ENCODE data around the gene COPB1.
"Not testable (repeated sequence)": the region's sequence is repeated elsewhere in the genome, so short reads cannot be mapped to it uniquely, and the experiment has no call there.

The COPB1 gene, protein sequence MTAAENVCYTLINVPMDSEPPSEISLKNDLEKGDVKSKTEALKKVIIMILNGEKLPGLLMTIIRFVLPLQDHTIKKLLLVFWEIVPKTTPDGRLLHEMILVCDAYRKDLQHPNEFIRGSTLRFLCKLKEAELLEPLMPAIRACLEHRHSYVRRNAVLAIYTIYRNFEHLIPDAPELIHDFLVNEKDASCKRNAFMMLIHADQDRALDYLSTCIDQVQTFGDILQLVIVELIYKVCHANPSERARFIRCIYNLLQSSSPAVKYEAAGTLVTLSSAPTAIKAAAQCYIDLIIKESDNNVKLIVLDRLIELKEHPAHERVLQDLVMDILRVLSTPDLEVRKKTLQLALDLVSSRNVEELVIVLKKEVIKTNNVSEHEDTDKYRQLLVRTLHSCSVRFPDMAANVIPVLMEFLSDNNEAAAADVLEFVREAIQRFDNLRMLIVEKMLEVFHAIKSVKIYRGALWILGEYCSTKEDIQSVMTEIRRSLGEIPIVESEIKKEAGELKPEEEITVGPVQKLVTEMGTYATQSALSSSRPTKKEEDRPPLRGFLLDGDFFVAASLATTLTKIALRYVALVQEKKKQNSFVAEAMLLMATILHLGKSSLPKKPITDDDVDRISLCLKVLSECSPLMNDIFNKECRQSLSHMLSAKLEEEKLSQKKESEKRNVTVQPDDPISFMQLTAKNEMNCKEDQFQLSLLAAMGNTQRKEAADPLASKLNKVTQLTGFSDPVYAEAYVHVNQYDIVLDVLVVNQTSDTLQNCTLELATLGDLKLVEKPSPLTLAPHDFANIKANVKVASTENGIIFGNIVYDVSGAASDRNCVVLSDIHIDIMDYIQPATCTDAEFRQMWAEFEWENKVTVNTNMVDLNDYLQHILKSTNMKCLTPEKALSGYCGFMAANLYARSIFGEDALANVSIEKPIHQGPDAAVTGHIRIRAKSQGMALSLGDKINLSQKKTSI

DNA sequence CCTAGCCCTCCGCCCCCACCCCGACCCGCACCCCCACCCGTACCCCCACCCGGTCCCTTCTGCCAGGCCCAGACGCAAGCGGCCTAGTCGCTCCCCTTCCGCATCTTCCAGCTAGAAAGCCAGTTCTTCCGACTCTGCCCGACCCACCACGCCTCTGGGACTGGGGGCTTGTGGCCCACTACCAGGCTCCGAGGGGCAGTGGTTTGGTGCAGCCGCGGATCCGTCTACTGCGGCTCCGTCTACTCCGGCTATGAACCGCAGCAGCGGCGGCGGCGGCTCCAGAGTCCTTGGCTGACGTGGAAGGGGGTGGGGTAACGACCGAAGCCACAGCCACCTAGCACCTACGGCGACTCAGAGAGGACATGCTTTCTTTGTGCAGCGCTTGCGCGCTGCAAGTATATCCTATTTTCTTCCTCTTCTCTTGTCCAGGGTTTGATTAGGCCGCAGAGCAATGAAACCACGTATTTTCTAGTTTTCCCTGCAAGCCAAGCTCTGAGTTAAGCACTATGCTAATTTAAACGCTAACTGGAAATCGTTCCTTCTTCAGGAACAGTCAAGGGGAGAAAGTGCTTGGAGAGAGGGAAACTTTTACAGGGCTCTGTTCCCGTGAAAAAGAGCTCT lies at the start of gene COPB1:
Gene COPB1, minus strand, starts transcription at position 252 of the 621 bp plus-strand sequence. CDS start 883 bp downstream, outside the sequence.
- peak; percentile 80 to 93 for DNase-seq (ENCODE audit: extremely low read depth in 1 of 2, low read depth in 1 of 2)

DNA sequence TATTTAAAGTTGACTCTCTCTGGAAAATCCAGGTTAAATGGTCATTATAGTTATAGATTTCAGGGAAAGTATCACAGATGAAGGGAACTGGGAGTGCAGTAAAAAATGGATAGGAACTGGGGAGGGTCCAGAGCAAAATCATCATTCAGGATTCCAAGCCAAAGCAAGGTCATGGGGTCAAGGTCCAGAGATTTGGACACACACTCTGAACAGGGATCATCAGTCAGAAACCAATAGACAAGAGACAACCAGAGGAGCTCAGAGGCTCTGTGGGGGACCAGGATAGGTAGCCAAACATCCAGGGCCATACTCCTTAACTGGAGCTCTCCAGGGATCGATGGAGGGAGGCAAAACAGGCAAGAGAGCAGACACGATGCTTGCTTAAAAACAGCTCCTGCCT lies 47.8 kb upstream of the COPB1 start:
- DNase-seq (ENCODE audit: extremely low read depth in 1 of 2, low read depth in 1 of 2): no peak

DNA sequence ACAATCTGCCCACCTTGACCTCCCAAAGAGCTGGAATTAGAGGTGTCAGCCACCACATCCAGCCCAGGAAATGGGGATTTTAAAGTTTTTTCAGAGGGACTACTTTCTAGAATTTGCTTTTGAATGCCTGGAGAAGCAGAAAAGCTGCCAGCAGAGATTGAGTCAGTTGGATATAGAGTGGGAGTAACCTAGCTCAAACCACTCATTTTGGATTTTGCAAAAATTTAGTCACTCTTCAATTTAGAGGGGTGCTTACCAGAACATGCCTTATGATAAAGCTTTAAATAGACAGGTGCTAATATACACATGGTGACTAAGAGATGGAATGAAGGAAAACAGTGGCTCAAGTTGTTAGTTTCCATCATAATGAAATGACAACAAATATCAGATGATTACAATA lies 47.1 kb upstream of the COPB1 start:
- no peak for DNase-seq (ENCODE audit: extremely low read depth in 1 of 2, low read depth in 1 of 2)

DNA sequence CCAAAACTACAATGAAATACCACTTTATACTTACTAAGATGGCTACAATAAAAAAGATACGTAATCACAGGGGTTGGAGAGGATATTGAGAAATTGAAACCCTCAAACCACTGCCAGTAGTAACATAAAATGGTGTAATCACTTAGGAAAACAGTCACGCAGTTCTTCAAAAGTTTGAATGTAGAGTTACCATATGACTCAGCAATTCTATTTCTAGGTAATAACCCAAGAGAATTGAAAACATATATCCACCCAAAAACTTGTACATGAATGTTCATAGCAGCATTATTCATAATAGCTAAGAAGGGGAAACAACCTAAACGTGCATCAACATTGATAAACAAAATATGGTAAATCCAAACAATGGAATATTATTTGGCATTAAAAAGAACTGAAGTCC lies 45.0 kb upstream of the COPB1 start:
- DNase-seq (ENCODE audit: extremely low read depth in 1 of 2, low read depth in 1 of 2): no peak

DNA sequence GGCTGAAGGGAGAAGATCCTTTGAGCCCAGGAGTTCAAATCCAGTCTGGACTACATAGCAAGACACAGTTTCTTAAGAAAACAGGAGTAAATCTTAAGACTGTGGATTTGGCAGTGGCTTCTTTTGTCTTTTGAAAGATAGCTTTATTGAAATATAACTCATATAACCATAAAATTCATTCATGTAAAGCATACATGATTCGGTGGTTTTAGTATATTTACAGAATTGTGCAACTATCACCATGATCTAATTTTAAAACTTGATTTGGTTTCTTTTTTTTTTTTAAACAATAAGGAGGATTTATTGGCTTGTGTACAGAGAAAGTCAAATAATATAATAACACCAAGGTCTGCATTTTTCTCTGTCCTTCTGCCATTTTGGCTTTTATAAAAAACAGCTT lies 43.6 kb upstream of the COPB1 start:
- DNase-seq (ENCODE audit: extremely low read depth in 1 of 2, low read depth in 1 of 2): no peak

DNA sequence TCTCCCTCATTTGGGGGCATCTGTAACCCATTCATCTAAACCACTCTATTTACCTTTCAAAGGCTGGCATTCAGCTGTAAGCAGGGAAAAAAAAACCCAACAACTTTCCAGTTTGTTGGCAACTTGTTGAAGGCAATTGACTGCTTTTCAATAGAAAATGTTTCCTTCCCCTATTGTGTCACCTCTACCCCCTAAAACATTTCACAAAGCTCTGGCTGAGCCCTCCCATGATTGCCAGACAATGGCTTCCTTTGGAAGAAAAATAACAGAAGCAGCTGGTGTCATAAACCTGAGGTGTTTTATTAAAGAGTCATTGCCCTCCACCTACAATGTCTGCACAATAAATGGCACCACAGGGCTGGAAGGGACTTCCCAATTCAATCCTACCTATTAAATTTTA lies 42.7 kb upstream of the COPB1 start:
- no peak for DNase-seq (ENCODE audit: extremely low read depth in 1 of 2, low read depth in 1 of 2)

DNA sequence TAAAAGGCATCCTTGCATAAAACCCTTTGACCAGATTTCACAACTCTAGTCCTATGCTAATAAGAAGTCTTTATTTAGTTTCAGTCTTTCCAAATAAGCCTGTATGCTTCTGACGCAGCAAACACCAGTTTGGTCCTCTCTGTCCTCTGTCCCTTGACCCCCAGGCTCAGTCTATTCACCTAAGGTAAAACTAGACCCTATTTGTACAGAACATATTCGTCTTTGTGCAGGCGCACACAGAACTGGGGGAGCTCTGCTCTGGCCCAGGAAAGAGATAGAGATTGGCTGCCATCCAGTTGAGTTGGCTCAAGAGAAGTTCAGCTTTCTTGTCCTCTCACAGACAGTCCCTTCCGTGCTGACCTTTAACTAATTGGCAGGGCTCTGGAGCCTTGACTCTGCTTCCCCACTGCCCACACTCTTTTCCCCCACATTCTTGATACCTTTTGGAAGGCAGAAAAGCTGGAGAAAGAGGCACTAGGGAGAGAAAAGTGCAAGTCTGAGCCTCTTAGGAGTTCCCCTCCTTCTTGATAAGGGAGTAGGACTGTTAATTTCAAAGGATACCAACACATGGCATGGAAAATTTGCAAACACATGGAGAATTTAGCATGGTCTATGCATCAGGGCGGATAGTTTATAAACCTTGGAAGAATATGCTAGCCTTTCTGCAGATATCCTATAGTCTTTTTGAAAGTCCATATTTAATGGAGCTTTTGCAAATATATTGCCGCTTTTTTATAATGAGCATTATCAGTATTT lies 41.8 kb upstream of the COPB1 start:
- no peak for DNase-seq (ENCODE audit: extremely low read depth in 1 of 2, low read depth in 1 of 2)

DNA sequence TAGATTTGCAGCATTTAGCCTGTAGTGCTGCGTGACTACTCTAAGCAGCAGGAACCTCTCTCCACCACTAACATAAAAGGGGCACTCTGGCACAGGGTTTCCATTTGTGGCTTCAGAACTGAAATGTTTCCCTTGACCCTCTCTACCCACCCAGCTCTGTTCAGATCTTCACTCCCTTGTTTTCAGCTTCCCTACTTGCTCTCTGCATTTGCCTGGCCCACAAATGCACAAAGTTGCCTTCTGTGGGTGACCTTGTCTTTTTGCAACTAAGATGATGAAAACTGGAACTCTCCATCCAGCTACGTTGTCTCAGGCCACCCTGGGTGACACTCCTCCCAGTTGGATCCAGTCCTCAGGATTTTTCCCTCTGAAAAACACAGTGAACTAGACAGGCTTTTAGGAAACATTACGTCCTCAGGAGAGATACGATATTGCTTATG lies 40.4 kb upstream of the COPB1 start:
- no peak for DNase-seq (ENCODE audit: extremely low read depth in 1 of 2, low read depth in 1 of 2)

DNA sequence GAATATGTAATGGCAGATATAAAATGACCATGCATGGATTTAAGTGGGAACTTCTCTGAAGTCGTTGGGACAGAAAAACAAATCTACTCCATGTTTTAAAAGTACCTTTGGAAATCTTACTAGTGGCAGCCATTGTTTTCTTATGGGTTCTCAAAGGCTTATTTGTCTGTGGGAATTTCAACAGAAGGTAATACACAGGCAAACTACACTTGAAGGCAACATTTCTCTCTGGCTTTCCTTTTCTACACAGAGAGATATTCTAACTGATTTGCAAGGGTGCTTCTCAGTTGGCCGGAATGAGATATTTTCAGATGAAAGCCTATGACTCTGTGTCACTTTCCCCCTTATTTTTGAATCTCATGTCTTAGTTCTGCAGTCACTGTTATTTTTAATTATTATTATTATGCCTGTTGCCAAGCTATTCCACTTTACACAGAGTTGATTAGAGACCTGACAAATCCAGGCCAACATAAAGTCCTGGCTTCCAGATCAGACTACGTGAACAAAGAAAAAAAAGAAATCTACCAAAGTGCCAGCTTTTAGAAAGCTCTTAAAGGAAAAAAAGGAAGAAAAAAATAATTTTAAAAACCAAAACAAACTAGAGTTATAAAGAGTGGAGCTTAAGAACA lies 39.4 kb upstream of the COPB1 start:
- no peak for DNase-seq (ENCODE audit: extremely low read depth in 1 of 2, low read depth in 1 of 2)

DNA sequence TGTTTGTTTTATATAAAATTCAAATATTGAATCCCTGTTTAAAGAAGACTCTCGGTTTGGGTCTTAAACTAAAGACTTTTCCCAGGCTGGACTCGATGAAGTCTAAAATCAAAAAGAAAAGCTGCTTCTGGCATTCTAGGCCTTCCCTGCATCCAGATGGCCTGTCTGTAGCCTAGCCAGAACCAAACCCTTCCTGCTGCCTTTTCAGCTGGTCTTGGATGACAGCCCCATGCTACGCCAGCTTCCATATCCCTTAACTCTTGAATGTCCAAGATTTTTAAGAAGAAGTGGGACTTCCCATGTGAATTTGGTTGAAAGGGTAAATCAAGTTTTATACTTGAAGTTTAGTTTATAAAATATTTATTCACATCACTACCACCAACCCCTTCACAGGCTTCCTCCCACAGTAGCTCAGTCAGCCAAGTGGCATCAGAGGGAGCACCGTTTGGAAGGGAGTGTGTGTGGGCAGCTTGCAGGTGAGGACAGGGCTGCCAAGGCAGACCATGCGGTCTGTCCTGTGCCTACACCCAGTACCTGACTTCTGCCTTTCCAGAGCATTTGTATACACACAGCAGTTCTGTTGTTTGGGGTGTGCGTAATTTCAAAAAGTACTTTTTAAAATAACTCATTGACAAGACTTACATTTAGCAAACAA lies 38.8 kb upstream of the COPB1 start:
- no peak for DNase-seq (ENCODE audit: extremely low read depth in 1 of 2, low read depth in 1 of 2)

DNA sequence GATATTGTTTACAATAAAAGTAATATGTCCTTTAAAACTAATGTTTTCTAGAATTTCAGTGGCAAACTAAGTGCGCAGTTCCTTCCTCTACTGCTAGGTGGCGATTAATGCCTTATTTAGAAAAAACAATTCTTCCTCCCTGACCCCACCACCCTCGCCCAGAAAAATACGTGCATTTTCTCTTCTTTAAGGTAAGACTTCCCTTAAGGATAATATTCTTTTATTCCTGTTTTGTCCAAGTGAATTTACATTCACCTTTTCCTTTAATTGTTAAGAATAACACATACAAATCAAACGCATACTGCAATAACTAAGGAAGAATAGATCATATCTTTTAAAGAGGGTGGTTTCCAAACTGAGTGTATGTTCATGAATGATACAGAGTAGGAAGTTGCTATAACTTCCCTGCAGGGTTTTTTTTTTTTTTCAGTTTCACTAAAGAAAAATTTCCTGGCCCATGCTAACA lies 37.6 kb upstream of the COPB1 start:
- no peak for DNase-seq (ENCODE audit: extremely low read depth in 1 of 2, low read depth in 1 of 2)

DNA sequence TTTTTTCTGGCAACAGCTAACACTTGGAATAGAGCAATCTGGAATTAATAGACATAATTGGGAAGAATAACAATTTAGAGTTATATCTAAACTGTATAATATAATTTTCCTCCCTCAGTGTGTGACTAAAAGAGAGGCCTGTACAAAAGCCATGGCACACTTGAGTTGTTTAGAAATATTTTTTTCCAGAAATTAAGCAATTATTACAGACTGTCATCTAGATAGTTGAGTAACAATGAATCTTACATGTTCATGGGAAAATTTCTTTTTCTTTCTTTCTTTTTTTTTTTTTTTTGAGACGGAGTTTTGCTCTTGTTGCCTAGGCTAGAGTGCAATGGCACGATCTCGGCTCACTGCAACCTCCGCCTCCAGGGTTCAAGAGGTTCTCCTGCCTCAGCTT lies 35.6 kb upstream of the COPB1 start:
- not testable (repeated sequence) for DNase-seq (ENCODE audit: extremely low read depth in 1 of 2, low read depth in 1 of 2)

DNA sequence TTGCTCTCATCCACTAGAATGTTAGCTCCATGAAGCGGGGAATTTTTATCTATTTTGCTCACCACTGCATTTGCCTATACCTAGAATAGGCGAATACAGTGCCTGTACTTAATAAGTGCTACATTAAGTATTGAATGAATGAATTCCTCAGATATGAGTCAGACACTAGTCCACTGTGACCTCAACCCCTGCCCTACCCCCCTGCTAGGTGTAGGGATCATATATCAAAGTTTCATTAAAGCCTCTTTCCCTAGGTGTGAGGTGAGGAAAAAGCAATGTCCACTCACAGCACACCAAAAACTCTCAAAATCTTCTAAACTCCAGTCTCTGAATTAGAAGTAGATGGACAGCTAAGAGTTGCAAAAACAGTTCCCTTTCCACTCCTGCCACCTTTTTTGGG lies 30.3 kb upstream of the COPB1 start:
- no peak for DNase-seq (ENCODE audit: extremely low read depth in 1 of 2, low read depth in 1 of 2)

DNA sequence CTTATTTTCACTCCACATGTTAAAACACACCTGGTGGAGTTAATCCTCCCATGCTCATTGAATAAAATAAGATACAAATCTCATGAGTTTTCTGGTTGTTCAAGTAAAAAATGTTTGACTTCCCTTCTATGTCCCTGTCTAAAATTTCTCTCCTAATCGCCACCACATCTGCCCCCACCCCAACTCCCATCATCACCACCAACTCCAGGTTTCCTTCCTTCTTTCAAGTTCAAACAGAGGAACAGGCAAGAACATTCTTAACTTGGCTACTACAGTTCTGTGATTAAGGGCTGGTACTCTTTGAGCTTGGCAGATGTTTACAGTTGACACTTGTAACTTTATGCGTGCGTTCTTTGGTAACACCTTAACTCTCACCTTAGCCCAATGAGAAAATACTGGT lies 29.7 kb upstream of the COPB1 start:
- no peak for DNase-seq (ENCODE audit: extremely low read depth in 1 of 2, low read depth in 1 of 2)

DNA sequence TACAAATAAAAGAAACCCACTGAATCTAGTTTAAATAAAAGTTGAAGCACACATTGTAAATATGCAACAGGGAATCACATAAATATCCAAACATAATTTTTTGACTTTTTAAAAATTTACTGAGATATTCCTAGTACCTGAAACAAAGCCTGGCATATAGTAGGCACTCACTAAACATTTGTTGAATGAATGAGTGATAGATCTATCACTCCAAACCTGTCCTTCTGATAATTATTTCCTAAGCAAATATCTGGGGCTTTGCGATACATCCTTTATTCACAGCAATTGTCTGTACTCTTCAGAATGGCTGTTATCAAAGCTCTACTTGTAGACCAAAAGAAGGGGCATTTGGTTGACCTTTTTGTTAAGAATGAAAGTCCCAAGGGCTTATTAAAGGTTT lies 23.2 kb upstream of the COPB1 start:
- DNase-seq (ENCODE audit: extremely low read depth in 1 of 2, low read depth in 1 of 2): no peak

DNA sequence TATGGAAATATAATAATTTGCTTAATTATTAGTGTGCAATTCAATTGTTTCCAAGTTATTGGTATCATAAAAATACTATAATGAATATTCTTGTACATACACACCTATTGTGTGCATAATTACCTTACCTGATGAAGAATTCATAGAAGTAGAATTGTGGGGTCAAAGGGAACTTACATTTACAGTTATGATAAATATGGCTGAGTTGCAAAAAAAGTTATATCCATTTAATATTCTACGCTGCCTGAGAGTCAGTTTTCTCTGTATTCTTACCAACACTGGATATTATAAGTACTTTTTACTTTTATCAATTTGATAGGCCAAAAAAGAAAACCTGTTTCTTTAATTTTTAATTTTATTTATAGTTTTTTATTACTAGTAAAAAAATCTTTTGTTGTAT lies 22.6 kb upstream of the COPB1 start:
- DNase-seq (ENCODE audit: extremely low read depth in 1 of 2, low read depth in 1 of 2): no peak

DNA sequence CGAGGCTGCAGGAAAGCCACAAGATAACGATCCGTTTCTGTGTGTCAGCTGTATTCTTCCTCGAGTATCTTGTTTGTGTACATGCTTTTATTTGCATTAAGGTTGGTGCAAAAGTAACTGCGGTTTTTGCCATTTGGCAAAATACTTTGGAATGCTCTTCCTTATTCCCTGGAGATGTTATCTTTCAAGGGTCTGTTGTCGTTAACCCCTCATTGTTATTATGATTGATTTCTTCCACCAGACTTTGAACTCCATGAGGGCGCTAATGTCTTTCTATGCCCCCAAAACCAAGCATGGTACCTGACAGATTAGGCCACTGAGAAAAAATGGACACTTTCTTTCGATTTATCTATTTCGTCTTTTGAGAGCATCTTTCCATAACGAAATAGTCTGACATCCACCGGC lies 21.1 kb upstream of the COPB1 start:
- DNase-seq (ENCODE audit: extremely low read depth in 1 of 2, low read depth in 1 of 2): no peak

DNA sequence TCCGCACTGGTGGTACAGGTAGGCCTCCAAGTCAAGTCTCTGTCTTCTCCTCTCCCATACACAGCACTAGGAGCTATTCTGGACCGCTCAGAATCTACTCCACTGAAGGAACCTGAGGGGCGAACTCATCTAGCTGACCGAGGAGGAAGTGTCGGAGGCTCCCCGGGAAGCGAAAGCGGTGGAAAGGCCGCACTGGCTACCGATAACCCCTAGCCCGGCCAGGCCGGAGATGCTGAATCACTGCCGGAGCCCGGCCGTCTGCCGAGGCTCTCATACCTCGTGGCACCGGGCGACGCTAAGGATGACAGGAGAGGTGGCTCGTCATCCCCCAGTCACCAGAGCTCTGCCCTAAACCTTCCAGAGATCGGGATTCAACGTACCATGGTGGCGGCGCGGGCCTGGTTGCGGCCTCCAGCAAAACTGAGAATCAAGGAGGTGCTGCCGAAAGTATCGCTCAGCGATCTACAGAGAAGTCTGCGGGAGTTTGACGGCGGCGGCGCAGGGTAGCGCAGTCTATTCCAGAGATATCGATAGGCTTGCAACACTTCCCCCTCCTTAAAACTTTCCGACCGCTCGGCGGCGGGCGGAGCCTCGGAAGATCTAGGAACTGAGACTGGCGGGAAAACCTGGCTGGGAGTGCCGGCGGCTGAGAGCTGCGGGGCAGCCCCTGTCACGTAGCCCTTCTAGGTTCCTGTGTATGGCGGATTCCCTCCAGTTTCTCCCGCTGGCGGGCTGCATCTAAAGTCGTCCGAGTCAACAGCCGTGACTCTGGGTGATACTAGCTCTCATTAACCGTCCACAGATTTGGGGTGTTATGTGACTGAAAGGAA lies 20.5 kb upstream of the COPB1 start, which contains the start of gene PSMA1:
Gene PSMA1, minus strand, starts transcription at position 470 of the 830 bp plus-strand sequence. Its CDS starts 87 bp downstream, at position 383.
- peak; percentile 88 to 92 for DNase-seq (ENCODE audit: extremely low read depth in 1 of 2, low read depth in 1 of 2)

DNA sequence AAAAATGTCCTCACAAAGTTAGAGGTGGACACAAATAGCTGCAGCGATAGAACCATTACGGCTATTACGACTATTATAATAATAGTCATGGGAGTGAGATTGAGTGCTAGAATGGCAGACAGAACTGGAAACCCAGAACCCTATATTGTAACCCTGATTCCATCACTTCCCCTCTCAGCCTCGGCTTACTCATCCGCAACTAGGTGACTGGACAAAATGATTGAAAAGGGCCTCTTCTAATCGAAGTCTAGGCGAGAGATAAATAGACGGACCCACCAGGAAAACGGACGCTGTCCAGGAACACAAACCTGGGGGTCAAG lies 19.9 kb upstream of the COPB1 start:
- DNase-seq (ENCODE audit: extremely low read depth in 1 of 2, low read depth in 1 of 2): no peak
